DOHH2 (cell line): ENCODE data around the gene GPR173.

Experiments used
- H3F3A ChIP-seq: fragments of 200-600 bp; sonication (generic), shearing (Covaris generic); 2 replicates; pipeline ENCODE4 v1.6.0; 2016; ENCODE audit warnings: antibody characterized with exemption, mild to moderate bottlenecking; ENCODE audit not compliant: control insufficient read depth, insufficient read depth
- H3K27ac ChIP-seq: fragments of 200-600 bp; sonication (generic); 2 replicates; pipeline ENCODE4 v1.5.1; 2014; ENCODE audit warnings: low read depth, mild to moderate bottlenecking, low read length, moderate library complexity
- H3K27me3 ChIP-seq: fragments of 200-600 bp; sonication (generic); 2 replicates; pipeline ENCODE4 v1.6.1; 2014; ENCODE audit warnings: mild to moderate bottlenecking, low read length, mixed read lengths; ENCODE audit not compliant: control insufficient read depth
- H3K36me3 ChIP-seq: fragments of 200-600 bp; sonication (generic); 2 replicates; pipeline ENCODE4 v1.6.1; 2014; ENCODE audit warnings: mild to moderate bottlenecking, low read length, moderate library complexity, mixed read lengths; ENCODE audit not compliant: control insufficient read depth
- H3K4me1 ChIP-seq: fragments of 200-600 bp; sonication (generic); 2 replicates; pipeline ENCODE4 v1.6.1; 2014; ENCODE audit warnings: mild to moderate bottlenecking, low read length, mixed read lengths; ENCODE audit not compliant: control insufficient read depth
- H3K4me2 ChIP-seq: fragments of 200-600 bp; sonication (generic); 2 replicates; pipeline ENCODE4 v1.6.0; 2014; ENCODE audit warnings: mild to moderate bottlenecking, low read length, moderate library complexity
- H3K4me3 ChIP-seq: fragments of 200-600 bp; sonication (generic); 2 replicates; pipeline ENCODE4 v1.5.1; 2014; ENCODE audit warnings: mild to moderate bottlenecking, low read length, mixed read lengths
- H3K79me2 ChIP-seq: fragments of 200-600 bp; sonication (generic); 2 replicates; pipeline ENCODE4 v1.6.1; 2014; ENCODE audit warnings: mild to moderate bottlenecking, low read length, mixed read lengths; ENCODE audit not compliant: control insufficient read depth
- H3K9me2 ChIP-seq: fragments of 200-600 bp; sonication (generic); replicated peaks from 2 replicates; pipeline ENCODE4 v1.6.1; 2014; ENCODE audit warnings: mild to moderate bottlenecking, low read length, mixed read lengths; ENCODE audit not compliant: control insufficient read depth
- H3K9me3 ChIP-seq: fragments of 200-600 bp; sonication (generic); 2 replicates; pipeline ENCODE4 v1.6.1; 2014; ENCODE audit warnings: antibody characterized with exemption, low read length, mixed read lengths; ENCODE audit not compliant: control insufficient read depth, insufficient read depth
- H4K20me1 ChIP-seq: fragments of 200-600 bp; sonication (generic); 2 replicates; pipeline ENCODE4 v1.6.0; 2014; ENCODE audit warnings: low read depth, mild to moderate bottlenecking, antibody characterized with exemption, low read length, moderate library complexity; ENCODE audit not compliant: control insufficient read depth, insufficient read depth
- EZH2phosphoT487 ChIP-seq: fragments of 200-600 bp; sonication (generic); IDR thresholded peaks from 2 replicates; pipeline ENCODE4 v1.6.1; 2017; ENCODE audit warnings: borderline replicate concordance, mild to moderate bottlenecking, antibody characterized with exemption, low read length, moderate library complexity, mixed read lengths
- TF ChIP-seq, protein P1 (sequence below): fragments of 200-600 bp; sonication (generic); IDR thresholded peaks from one replicate; pipeline ENCODE4 v1.5.1; 2014; ENCODE audit warnings: antibody characterized with exemption, mild to moderate bottlenecking, low read depth, low read length; ENCODE audit not compliant: poor library complexity, severe bottlenecking

The GPR173 gene

DNA sequence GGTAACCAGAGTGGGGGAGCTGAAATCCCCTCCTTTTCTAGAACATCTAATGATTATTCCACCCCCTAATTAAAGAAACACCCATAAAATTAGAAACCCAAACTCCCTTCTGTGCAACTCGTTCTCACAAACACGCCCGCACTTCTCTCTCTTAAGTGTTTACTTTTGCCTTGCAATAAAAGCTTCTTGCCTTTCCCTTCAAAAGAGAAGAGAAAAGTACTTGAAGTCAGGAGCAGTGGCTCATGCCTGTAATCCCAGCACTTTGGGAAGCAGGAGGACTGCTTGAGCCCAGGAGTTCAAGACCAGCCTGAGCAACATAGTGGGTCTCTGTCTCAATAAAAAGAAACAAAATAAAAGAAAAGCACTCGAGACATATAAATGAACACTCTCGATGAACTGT, 3.6 kb upstream of the GPR173 start:
- H3K79me2 ChIP-seq = no peaks in the 10 kb centered on the region
- no peaks in the 10 kb centered on the region for H4K20me1 ChIP-seq
- H3K27me3 ChIP-seq = no peaks in the 10 kb centered on the region; the same call in none of the 2 replicates
- no peaks in the 10 kb centered on the region for H3K9me2 ChIP-seq
- H3K36me3 ChIP-seq = no peaks in the 10 kb centered on the region
- no peak overlapping the region for H3K27ac ChIP-seq
- no peak overlapping the region for H3K4me3 ChIP-seq
- no peak overlapping the region for H3K4me2 ChIP-seq
- no peaks in the 10 kb centered on the region for H3K9me3 ChIP-seq
- no peaks in the 10 kb centered on the region for H3F3A ChIP-seq
- H3K4me1 ChIP-seq = no peaks in the 10 kb centered on the region
- TF ChIP-seq, protein P1, sequence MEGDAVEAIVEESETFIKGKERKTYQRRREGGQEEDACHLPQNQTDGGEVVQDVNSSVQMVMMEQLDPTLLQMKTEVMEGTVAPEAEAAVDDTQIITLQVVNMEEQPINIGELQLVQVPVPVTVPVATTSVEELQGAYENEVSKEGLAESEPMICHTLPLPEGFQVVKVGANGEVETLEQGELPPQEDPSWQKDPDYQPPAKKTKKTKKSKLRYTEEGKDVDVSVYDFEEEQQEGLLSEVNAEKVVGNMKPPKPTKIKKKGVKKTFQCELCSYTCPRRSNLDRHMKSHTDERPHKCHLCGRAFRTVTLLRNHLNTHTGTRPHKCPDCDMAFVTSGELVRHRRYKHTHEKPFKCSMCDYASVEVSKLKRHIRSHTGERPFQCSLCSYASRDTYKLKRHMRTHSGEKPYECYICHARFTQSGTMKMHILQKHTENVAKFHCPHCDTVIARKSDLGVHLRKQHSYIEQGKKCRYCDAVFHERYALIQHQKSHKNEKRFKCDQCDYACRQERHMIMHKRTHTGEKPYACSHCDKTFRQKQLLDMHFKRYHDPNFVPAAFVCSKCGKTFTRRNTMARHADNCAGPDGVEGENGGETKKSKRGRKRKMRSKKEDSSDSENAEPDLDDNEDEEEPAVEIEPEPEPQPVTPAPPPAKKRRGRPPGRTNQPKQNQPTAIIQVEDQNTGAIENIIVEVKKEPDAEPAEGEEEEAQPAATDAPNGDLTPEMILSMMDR = no peak
- TF ChIP-seq EZH2phosphoT487 = no peak

DNA sequence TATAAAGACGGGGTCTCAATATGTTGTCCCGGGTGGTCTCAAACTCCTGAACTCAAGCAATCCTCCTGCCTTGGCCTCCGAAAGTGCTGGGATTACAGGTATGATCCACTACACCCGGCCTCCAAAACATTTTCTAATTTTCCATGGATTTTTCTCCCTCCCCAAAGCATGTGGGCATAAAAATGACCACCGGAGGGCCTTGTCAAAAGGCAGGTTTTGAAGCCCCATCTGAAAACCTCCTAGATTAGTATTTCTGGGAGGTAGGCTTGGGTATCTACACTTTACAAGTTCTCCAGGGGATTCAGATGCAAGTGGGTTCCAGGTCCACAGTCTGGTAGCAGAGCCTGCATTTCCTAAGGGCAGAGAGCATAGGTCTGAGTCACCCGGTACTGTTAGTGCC, 1.4 kb upstream of the GPR173 start:
- no peaks in the 10 kb centered on the region for H3K9me2 ChIP-seq
- H3K27ac ChIP-seq = no peak overlapping the region
- no peak overlapping the region for H3K4me2 ChIP-seq
- no peaks in the 10 kb centered on the region for H4K20me1 ChIP-seq
- H3F3A ChIP-seq = no peaks in the 10 kb centered on the region
- no peaks in the 10 kb centered on the region for H3K79me2 ChIP-seq
- H3K4me3 ChIP-seq = no peak overlapping the region
- no peaks in the 10 kb centered on the region for H3K27me3 ChIP-seq
- H3K36me3 ChIP-seq = no peaks in the 10 kb centered on the region
- no peaks in the 10 kb centered on the region for H3K9me3 ChIP-seq
- TF ChIP-seq, protein P1 = peak; percentile 11
- TF ChIP-seq EZH2phosphoT487 = no peak
- no peaks in the 10 kb centered on the region for H3K4me1 ChIP-seq

DNA sequence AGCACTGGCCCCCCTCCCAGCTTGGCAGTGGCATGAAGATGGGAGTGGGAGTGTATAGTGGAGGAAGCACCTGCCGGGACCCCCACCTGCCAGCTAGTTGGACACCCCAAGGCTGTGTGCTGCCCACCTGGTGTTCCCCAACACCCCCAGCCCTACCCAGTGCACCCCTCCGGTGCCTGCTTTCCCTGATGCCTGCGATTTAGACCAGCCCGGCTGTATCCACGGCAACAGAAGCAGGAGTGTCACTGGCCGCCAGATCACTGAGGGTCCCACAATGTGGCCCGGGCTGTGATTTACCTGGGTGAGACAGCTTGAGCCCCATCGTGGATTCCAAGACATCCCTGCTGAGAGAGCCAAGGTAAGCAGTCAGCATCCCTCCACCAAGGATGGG, 533 bp downstream of the GPR173 start:
- no peaks in the 10 kb centered on the region for H3K36me3 ChIP-seq
- no peaks in the 10 kb centered on the region for H3K27me3 ChIP-seq
- no peaks in the 10 kb centered on the region for H4K20me1 ChIP-seq
- H3K27ac ChIP-seq = no peak overlapping the region
- H3K4me2 ChIP-seq = no peak overlapping the region
- H3F3A ChIP-seq = no peaks in the 10 kb centered on the region
- no peaks in the 10 kb centered on the region for H3K9me2 ChIP-seq
- no peaks in the 10 kb centered on the region for H3K79me2 ChIP-seq
- no peaks in the 10 kb centered on the region for H3K9me3 ChIP-seq
- H3K4me1 ChIP-seq = no peaks in the 10 kb centered on the region
- TF ChIP-seq, protein P1 = no peak
- no peak for TF ChIP-seq EZH2phosphoT487
- H3K4me3 ChIP-seq = no peak overlapping the region

DNA sequence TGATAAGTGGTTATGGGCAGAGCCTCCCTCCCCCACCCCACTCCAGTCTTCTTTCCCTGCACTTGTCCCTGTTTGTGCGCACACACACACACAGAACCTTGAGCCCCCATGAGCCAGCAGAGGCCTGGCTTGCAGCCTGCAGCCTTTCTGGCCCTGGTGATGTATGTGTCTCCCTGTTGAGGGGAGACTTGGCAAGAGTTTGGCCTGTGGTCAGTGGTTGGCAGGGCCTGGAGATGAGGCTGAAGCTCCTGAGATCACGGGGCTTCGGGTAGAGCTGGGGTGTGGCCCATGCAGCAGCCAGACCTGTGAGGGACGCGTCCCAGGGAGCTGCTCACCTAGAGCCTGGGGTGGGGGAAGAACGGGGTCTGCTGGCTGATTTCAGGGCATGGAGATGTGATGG, 2.3 kb downstream of the GPR173 start:
- no peaks in the 10 kb centered on the region for H3K9me3 ChIP-seq
- no peaks in the 10 kb centered on the region for H3K79me2 ChIP-seq
- no peaks in the 10 kb centered on the region for H4K20me1 ChIP-seq
- no peak for TF ChIP-seq EZH2phosphoT487
- TF ChIP-seq, protein P1 = no peak
- no peaks in the 10 kb centered on the region for H3F3A ChIP-seq
- H3K4me3 ChIP-seq = no peak overlapping the region
- H3K4me2 ChIP-seq = no peak overlapping the region
- no peaks in the 10 kb centered on the region for H3K4me1 ChIP-seq
- no peaks in the 10 kb centered on the region for H3K36me3 ChIP-seq
- H3K27me3 ChIP-seq = no peaks in the 10 kb centered on the region
- H3K27ac ChIP-seq = no peak overlapping the region
- no peaks in the 10 kb centered on the region for H3K9me2 ChIP-seq
